ENCODE data around the gene KCNJ11. TPM values are rescaled to one million over a fixed set of nuclear protein-coding genes. Genes with fewer than 3 reads are reported as not detected.

The KCNJ11 gene
- total and polyA plus RNA-seq, 10 of the 15 experiments (the other 5 are each of a cell fraction or from before 2014, with no cell fraction given): 0.06 to 0.56 (median 0.21) TPM; not detected in 6

DNA sequence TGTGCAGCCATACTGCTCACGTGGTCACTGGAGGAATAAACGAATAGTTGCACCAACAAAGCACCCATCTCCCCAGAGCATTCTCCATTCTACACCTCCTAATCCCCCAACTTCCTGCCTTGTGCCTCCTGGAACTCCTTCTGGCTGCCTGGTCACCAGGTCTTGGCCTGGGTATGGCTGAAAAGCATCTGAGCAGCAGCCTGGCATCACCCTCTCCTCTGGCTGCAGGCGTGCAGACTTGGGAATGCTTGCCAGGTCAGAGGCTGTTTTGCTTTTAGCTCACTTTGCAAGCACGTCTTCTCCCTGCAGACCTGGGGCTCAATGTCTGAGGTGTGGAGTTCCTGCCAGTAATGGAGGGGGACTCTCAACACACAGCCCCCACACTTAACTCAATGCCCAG is 33.3 kb upstream of the KCNJ11 start:
- ChIA-PET POLR2A (no interaction called here), SMC1A (ENCODE audit: uncharacterized antibody, unreplicated experiment) (no interaction called here), RAD21 (ENCODE audit: unreplicated experiment) (interaction anchor here (1.2 kb wide), 1 partner anchor 35 kb away, joined by 3 read pairs; no protein-coding TSS in a partner anchor), CTCF (no interaction called here)
- no peaks in the 10 kb centered on the region for H3K79me2 ChIP-seq (ENCODE audit: control insufficient read depth, insufficient read depth, low read length)
- DNase-seq (ENCODE audit: low read depth, low spot score) (no peak), ATAC-seq (no peak), FAIRE-seq (no peak)
- no TSS peak for BruUV-seq (replicated peaks)
- no peak for TF ChIP-seq GATAD2B (conservative IDR thresholded peaks at IDR 0.05; ENCODE audit: low read depth)
- TF ChIP-seq DPF2 (IDR thresholded peaks at IDR 0.05): no peak
- TF ChIP-seq NFYA (IDR thresholded peaks at IDR 0.05; ENCODE audit: borderline replicate concordance, low read depth, low read length): no peak
- TF ChIP-seq, protein P1, sequence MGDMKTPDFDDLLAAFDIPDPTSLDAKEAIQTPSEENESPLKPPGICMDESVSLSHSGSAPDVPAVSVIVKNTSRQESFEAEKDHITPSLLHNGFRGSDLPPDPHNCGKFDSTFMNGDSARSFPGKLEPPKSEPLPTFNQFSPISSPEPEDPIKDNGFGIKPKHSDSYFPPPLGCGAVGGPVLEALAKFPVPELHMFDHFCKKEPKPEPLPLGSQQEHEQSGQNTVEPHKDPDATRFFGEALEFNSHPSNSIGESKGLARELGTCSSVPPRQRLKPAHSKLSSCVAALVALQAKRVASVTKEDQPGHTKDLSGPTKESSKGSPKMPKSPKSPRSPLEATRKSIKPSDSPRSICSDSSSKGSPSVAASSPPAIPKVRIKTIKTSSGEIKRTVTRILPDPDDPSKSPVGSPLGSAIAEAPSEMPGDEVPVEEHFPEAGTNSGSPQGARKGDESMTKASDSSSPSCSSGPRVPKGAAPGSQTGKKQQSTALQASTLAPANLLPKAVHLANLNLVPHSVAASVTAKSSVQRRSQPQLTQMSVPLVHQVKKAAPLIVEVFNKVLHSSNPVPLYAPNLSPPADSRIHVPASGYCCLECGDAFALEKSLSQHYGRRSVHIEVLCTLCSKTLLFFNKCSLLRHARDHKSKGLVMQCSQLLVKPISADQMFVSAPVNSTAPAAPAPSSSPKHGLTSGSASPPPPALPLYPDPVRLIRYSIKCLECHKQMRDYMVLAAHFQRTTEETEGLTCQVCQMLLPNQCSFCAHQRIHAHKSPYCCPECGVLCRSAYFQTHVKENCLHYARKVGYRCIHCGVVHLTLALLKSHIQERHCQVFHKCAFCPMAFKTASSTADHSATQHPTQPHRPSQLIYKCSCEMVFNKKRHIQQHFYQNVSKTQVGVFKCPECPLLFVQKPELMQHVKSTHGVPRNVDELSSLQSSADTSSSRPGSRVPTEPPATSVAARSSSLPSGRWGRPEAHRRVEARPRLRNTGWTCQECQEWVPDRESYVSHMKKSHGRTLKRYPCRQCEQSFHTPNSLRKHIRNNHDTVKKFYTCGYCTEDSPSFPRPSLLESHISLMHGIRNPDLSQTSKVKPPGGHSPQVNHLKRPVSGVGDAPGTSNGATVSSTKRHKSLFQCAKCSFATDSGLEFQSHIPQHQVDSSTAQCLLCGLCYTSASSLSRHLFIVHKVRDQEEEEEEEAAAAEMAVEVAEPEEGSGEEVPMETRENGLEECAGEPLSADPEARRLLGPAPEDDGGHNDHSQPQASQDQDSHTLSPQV (IDR thresholded peaks at IDR 0.05): no peak
- no peak for TF ChIP-seq ZZZ3 (IDR thresholded peaks at IDR 0.05; ENCODE audit: control insufficient read depth, insufficient read length, low read depth)
- TF ChIP-seq BCL11A (IDR thresholded peaks at IDR 0.05; ENCODE audit: low read depth, low read length): no peak
- TF ChIP-seq CHD2 (IDR thresholded peaks at IDR 0.05; ENCODE audit: borderline replicate concordance, low read depth, low read length): no peak
- TF ChIP-seq, protein P2, sequence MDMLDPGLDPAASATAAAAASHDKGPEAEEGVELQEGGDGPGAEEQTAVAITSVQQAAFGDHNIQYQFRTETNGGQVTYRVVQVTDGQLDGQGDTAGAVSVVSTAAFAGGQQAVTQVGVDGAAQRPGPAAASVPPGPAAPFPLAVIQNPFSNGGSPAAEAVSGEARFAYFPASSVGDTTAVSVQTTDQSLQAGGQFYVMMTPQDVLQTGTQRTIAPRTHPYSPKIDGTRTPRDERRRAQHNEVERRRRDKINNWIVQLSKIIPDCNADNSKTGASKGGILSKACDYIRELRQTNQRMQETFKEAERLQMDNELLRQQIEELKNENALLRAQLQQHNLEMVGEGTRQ (IDR thresholded peaks at IDR 0.05; ENCODE audit: borderline replicate concordance, low read depth, low read length): no peak
- TF ChIP-seq, protein P3, sequence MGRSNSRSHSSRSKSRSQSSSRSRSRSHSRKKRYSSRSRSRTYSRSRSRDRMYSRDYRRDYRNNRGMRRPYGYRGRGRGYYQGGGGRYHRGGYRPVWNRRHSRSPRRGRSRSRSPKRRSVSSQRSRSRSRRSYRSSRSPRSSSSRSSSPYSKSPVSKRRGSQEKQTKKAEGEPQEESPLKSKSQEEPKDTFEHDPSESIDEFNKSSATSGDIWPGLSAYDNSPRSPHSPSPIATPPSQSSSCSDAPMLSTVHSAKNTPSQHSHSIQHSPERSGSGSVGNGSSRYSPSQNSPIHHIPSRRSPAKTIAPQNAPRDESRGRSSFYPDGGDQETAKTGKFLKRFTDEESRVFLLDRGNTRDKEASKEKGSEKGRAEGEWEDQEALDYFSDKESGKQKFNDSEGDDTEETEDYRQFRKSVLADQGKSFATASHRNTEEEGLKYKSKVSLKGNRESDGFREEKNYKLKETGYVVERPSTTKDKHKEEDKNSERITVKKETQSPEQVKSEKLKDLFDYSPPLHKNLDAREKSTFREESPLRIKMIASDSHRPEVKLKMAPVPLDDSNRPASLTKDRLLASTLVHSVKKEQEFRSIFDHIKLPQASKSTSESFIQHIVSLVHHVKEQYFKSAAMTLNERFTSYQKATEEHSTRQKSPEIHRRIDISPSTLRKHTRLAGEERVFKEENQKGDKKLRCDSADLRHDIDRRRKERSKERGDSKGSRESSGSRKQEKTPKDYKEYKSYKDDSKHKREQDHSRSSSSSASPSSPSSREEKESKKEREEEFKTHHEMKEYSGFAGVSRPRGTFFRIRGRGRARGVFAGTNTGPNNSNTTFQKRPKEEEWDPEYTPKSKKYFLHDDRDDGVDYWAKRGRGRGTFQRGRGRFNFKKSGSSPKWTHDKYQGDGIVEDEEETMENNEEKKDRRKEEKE (IDR thresholded peaks at IDR 0.05): no peak
- TF ChIP-seq NRF1 (conservative IDR thresholded peaks at IDR 0.05; ENCODE audit: low read depth, low read length): no peak
- no peak for TF ChIP-seq RAD21 (IDR thresholded peaks at IDR 0.05; ENCODE audit: insufficient read depth, low read depth, low read length)
- TF ChIP-seq HDGF (IDR thresholded peaks at IDR 0.05): no peak
- TF ChIP-seq, protein P4, sequence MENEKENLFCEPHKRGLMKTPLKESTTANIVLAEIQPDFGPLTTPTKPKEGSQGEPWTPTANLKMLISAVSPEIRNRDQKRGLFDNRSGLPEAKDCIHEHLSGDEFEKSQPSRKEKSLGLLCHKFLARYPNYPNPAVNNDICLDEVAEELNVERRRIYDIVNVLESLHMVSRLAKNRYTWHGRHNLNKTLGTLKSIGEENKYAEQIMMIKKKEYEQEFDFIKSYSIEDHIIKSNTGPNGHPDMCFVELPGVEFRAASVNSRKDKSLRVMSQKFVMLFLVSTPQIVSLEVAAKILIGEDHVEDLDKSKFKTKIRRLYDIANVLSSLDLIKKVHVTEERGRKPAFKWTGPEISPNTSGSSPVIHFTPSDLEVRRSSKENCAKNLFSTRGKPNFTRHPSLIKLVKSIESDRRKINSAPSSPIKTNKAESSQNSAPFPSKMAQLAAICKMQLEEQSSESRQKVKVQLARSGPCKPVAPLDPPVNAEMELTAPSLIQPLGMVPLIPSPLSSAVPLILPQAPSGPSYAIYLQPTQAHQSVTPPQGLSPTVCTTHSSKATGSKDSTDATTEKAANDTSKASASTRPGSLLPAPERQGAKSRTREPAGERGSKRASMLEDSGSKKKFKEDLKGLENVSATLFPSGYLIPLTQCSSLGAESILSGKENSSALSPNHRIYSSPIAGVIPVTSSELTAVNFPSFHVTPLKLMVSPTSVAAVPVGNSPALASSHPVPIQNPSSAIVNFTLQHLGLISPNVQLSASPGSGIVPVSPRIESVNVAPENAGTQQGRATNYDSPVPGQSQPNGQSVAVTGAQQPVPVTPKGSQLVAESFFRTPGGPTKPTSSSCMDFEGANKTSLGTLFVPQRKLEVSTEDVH (IDR thresholded peaks at IDR 0.05; ENCODE audit: low read depth, partially characterized antibody): no peak
- no peak for TF ChIP-seq CBX5 (IDR thresholded peaks at IDR 0.05; ENCODE audit: low read depth)
- no peak for TF ChIP-seq ZSCAN29 (IDR thresholded peaks at IDR 0.05)
- no peaks in the 10 kb centered on the region for H3K36me3 ChIP-seq (ENCODE audit: control insufficient read depth in 2 of 2, insufficient read depth in 2 of 2, low read length in 1 of 2)
- no peak overlapping the region for H2AFZ ChIP-seq (ENCODE audit: control insufficient read depth, low read depth, low read length)
- intact Hi-C loops (cut with micrococcal nuclease; ENCODE audit: unreplicated experiment): no loop called here
- H3K9ac ChIP-seq (ENCODE audit: control insufficient read depth, insufficient read depth, low read length): no peak overlapping the region
- no peaks in the 10 kb centered on the region; the same call in 1 of the 2 replicates for H4K20me1 ChIP-seq (ENCODE audit: control insufficient read depth, insufficient read depth)
- H3K4me3 ChIP-seq: no peak overlapping the region
- in situ Hi-C loops (cut with MboI): no loop called here
- H3K27me3 ChIP-seq (replicated peaks in 1 of 2; ENCODE audit: control insufficient read depth in 2 of 2, insufficient read depth in 2 of 2, low read length in 1 of 2): peaks cover 0 to 9% of the 10 kb centered on the region in 2 experiments; a peak in 3 of 4 replicates
- H3K27ac ChIP-seq (ENCODE audit: control insufficient read depth, insufficient read depth): no peak overlapping the region
- no peaks in the 10 kb centered on the region for H3K4me1 ChIP-seq (ENCODE audit: control insufficient read depth, insufficient read depth, low read length)
- WGBS (ENCODE audit: insufficient coverage, insufficient replicate concordance, low lambda C conversion rate, missing lambda C conversion rate): 2% methylated on average over 4 of the region's 4 CpGs
- no peaks in the 10 kb centered on the region for H3K9me3 ChIP-seq (replicated peaks; ENCODE audit: control insufficient read depth, insufficient read depth, low read length)
- no peak overlapping the region for H3K4me2 ChIP-seq (ENCODE audit: control insufficient read depth, insufficient read depth)
